Fibroblast of the aortic adventitia (primary cell): ENCODE data around the gene ZNF277. TPM values are rescaled to one million over a fixed set of nuclear protein-coding genes. Genes with fewer than 3 reads are reported as not detected.

Experiments
- DNase-seq: peaks from one replicate; pipeline ENCODE4 v3.0.0-alpha.2; 2010; ENCODE audit warnings: low read depth
- H3K4me3 ChIP-seq: 2 replicates; pipeline ENCODE4 v1.5.1; 2011; ENCODE audit warnings: low read depth, mild to moderate bottlenecking, control low read depth, low read length, moderate library complexity
- CTCF ChIP-seq: IDR thresholded peaks from 2 replicates; pipeline ENCODE4 v1.5.1; 2011; ENCODE audit warnings: mild to moderate bottlenecking, low read length, control low read depth, inconsistent platforms; ENCODE audit not compliant: insufficient read depth
- total RNA-seq: library from RNA; depleted of rRNA; stranded (reverse); fragments of >200 nt; gene quantifications from 2 replicates; pipeline ENCODE4 v1.2.3, GENCODE V29; 2012; ENCODE audit warnings: low replicate concordance

The ZNF277 gene
- total RNA-seq, 1 donor: 41.4 TPM

- TF ChIP-seq CTCF: no peak
- DNase-seq: peak; percentile 68
- no peak overlapping the region for H3K4me3 ChIP-seq
Observed at GRCh38 chr7:112192236-112193154, 14.0 kb upstream of the ZNF277 start.

- no peak for TF ChIP-seq CTCF
- no peak for DNase-seq
- H3K4me3 ChIP-seq: no peak overlapping the region
Observed at GRCh38 chr7:112193915-112194502, 12.5 kb upstream of the ZNF277 start.

- H3K4me3 ChIP-seq: no peak overlapping the region
- DNase-seq: no peak
- no peak for TF ChIP-seq CTCF
Observed at GRCh38 chr7:112195717-112196116, 10.8 kb upstream of the ZNF277 start.

- H3K4me3 ChIP-seq: no peak overlapping the region
- TF ChIP-seq CTCF: no peak
- DNase-seq: no peak
Observed at GRCh38 chr7:112197322-112197721, 9.2 kb upstream of the ZNF277 start.

- DNase-seq: peak; percentile 63
- H3K4me3 ChIP-seq: no peak overlapping the region
- no peak for TF ChIP-seq CTCF
Observed at GRCh38 chr7:112199035-112199655, 7.3 kb upstream of the ZNF277 start.

- no peak for TF ChIP-seq CTCF
- no peak for DNase-seq
- no peak overlapping the region for H3K4me3 ChIP-seq
Observed at GRCh38 chr7:112199672-112200071, 6.8 kb upstream of the ZNF277 start.
